Stomach (tissue), 9 donors: ENCODE results near the gene PCNT. TPM values are rescaled to one million over a fixed set of nuclear protein-coding genes. Genes with fewer than 3 reads are reported as not detected.

ENCODE experiments used
- DNase-seq, 2 donors: peaks; one replicate each; pipeline versions ENCODE4 v3.0.0 to v3.0.0-alpha.2; 2013 to 2019
- H3K27ac ChIP-seq, 5 donors: fragments of 200-600 bp in 4 of 5; sonication (generic) in 4 of 5; one replicate each; pipeline ENCODE4 v1.5.1; 2013 to 2019; ENCODE audit warnings: mild to moderate bottlenecking in 1 of 5, moderate library complexity in 1 of 5
- H3K27me3 ChIP-seq, 3 donors: fragments of 200-600 bp; sonication (generic); one replicate each; pipeline ENCODE4 v1.5.1; 2017 to 2019; ENCODE audit warnings: mixed run types in 1 of 3
- H3K36me3 ChIP-seq, 4 donors: fragments of 200-600 bp; sonication (generic); 1 replicate in 3 of 4; 2 replicates in 1 of 4; pipeline ENCODE4 v1.5.1; 2016 to 2019
- H3K4me1 ChIP-seq, 4 donors: fragments of 200-600 bp; sonication (generic); one replicate each; pipeline ENCODE4 v1.5.1; 2016 to 2019
- H3K4me3 ChIP-seq, 4 donors: fragments of 200-600 bp; sonication (generic) in 3 of 4; one replicate each; pipeline ENCODE4 v1.5.1; 2016 to 2019; ENCODE audit warnings: mild to moderate bottlenecking in 1 of 4
- H3K9me3 ChIP-seq, 4 donors: fragments of 200-600 bp; sonication (generic); one replicate each; pipeline ENCODE4 v1.5.1; 2016 to 2019
- EP300 ChIP-seq: sonication (generic); formaldehyde crosslinking; IDR thresholded peaks from one replicate; pipeline ENCODE4 v1.6.1; 2017; ENCODE audit warnings: antibody characterized with exemption
- POLR2A ChIP-seq, 4 donors: fragments of 450-650 bp; IDR thresholded peaks; one replicate each; pipeline ENCODE4 v1.6.1; 2016; ENCODE audit warnings: antibody characterized with exemption in 4 of 4, control low read depth in 2 of 4, mild to moderate bottlenecking in 1 of 4, moderate library complexity in 1 of 4
- POLR2AphosphoS5 ChIP-seq, 3 donors: sonication (generic); formaldehyde crosslinking; IDR thresholded peaks; one replicate each; pipeline ENCODE4 v1.6.1; 2016; ENCODE audit warnings: antibody characterized with exemption in 3 of 3
- WGBS, 5 donors: extraction: QIAGEN DNeasy Blood & Tissue Kit in 3 of 5; methylation state at CpG; one replicate each; pipeline versions ENCODE4 v1.1.5 to v1.1.7; 2013 to 2018; 5-methylcytosine and 5-hydroxymethylcytosine counted together
- intact Hi-C: fragments of 100-400 bp; cut with DNase I; formaldehyde crosslinking; loops from one replicate; pipeline ENCODE4 v1.15.1; 2023; ENCODE audit warnings: low total_unique reads
- polyA plus RNA-seq, 3 donors: library from polyadenylated mRNA; stranded (reverse); fragments of 200-250 nt; gene quantifications; one replicate each; pipeline ENCODE4 v1.2.3, GENCODE V29; 2013
- total RNA-seq, 5 donors: library from RNA; depleted of rRNA; stranded (reverse); fragments of >200 nt; gene quantifications; one replicate each; pipeline versions ENCODE4 v1.1.0 to v1.2.3, GENCODE V29; 2014 to 2016
- TF ChIP-seq, protein P1 (sequence below), 7 experiments: fragments of 450-650 bp in 4 of 7; fragments of 200-600 bp in 3 of 7; sonication (generic) in 3 of 7; IDR thresholded peaks; one replicate each; pipeline ENCODE4 v1.5.1; 2016 to 2019; ENCODE audit warnings: antibody characterized with exemption in 7 of 7, control low read depth in 2 of 7, mild to moderate bottlenecking in 1 of 7
- donor health status: healthy with polysubstance abuse.
- donor health status: Bipolar disorder and iron deficiency.
- donor health status: healthy.

Gene PCNT
- total and polyA plus RNA-seq, 8 donors, result 4.7 to 133 (median 38.4) TPM

DNA sequence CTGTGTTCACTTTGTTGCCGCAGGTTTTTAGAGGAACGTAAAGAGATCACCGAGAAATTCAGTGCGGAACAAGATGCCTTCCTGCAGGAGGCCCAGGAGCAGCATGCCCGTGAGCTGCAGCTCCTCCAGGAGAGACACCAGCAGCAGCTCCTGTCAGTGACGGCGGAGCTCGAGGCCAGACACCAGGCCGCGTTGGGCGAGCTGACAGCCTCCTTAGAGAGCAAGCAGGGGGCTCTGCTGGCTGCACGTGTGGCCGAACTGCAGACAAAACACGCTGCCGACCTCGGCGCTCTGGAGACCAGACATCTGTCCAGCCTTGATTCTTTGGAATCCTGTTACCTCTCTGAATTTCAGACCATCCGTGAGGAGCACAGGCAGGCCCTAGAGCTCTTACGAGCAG lies 42.6 kb downstream of the PCNT start:
- no peaks in the 10 kb centered on the region for H3K4me1 ChIP-seq
- H3K36me3 ChIP-seq, result peaks cover 37 to 90% (median 79%) of the 10 kb centered on the region in 4 donors
- DNase-seq, result no peak
- intact Hi-C loops, result no loop called here
- no peaks in the 10 kb centered on the region for H3K27me3 ChIP-seq
- WGBS, 5 donors, result 88 to 92% (median 91%) methylated on average over 11 to 19 of the region's 19 CpGs
- no peaks in the 10 kb centered on the region for H3K9me3 ChIP-seq
- H3K27ac ChIP-seq, result no peak overlapping the region
- TF ChIP-seq EP300, result no peak
- no peak for TF ChIP-seq POLR2AphosphoS5 (IDR thresholded peaks at IDR 0.05)
- TF ChIP-seq, protein P1, sequence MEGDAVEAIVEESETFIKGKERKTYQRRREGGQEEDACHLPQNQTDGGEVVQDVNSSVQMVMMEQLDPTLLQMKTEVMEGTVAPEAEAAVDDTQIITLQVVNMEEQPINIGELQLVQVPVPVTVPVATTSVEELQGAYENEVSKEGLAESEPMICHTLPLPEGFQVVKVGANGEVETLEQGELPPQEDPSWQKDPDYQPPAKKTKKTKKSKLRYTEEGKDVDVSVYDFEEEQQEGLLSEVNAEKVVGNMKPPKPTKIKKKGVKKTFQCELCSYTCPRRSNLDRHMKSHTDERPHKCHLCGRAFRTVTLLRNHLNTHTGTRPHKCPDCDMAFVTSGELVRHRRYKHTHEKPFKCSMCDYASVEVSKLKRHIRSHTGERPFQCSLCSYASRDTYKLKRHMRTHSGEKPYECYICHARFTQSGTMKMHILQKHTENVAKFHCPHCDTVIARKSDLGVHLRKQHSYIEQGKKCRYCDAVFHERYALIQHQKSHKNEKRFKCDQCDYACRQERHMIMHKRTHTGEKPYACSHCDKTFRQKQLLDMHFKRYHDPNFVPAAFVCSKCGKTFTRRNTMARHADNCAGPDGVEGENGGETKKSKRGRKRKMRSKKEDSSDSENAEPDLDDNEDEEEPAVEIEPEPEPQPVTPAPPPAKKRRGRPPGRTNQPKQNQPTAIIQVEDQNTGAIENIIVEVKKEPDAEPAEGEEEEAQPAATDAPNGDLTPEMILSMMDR (IDR thresholded peaks at IDR 0.05), result no peak
- TF ChIP-seq POLR2A (IDR thresholded peaks at IDR 0.05), result no peak
- no peak overlapping the region for H3K4me3 ChIP-seq

DNA sequence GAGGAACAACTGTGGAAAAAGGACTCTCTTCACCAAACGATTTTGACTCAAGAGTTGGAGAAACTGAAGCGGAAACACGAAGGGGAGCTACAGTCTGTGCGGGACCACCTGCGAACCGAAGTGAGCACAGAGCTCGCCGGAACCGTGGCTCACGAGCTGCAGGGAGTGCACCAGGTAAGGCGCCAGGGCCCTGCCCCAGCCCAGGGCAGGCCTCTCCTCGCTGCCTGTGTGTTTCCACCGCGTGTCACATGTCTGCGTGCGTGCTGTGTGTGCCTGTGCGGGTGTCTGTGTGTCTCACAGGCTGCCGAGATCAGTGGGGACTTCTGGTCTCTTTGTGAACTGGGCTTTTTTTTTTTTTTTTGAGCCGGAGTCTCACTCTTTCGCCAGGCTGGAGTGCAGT lies 43.0 kb downstream of the PCNT start:
- intact Hi-C loops, result no loop called here
- no peaks in the 10 kb centered on the region for H3K9me3 ChIP-seq
- H3K4me1 ChIP-seq, result no peaks in the 10 kb centered on the region
- peaks cover 41 to 90% (median 79%) of the 10 kb centered on the region in 4 donors for H3K36me3 ChIP-seq
- DNase-seq, result no peak
- no peaks in the 10 kb centered on the region for H3K27me3 ChIP-seq
- TF ChIP-seq POLR2AphosphoS5 (IDR thresholded peaks at IDR 0.05) (no peak), POLR2A (IDR thresholded peaks at IDR 0.05) (no peak), EP300 (no peak)
- TF ChIP-seq, protein P1 (IDR thresholded peaks at IDR 0.05), result no peak
- 95 to 98% (median 96%) methylated on average over 19 to 20 of the region's 20 CpGs for WGBS, 5 donors
- no peak overlapping the region for H3K4me3 ChIP-seq
- no peak overlapping the region for H3K27ac ChIP-seq

DNA sequence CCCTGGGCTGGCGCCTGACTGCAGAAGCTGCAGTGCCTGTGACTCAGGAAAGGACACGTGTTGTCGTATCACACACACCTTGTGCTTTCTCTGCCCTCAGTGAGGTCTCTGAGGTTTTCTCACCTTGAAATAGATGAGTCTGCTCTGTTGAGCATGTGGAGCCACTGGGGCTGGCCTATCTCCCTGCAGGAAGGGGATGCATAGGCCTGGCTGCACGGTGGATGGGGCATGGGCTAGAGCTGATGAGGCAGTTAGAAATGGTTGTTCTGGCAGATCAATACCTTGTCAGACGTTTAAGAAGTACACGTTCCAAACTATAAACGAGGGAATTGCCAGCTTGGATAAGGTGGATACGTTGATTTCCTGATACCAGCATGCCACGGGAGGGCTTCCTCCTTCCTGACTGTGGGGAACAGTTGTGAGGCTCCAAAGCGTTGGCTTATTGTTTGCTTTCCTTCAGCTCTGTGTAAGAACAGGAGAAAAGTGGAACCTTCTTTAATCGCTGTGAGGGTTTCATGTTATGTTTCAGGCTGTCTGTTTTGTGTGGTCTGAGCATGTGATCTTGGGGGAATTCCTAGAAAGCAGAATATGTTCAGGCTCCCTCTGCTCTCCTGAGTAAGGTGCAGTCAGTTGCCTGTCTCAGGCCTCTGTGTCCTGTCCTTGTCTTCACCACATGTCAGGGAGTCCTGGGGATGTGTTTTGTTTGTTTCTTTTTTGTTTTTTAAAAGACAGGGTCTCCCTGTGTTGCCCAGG lies 44.8 kb downstream of the PCNT start:
- DNase-seq, result no peak
- H3K27ac ChIP-seq, result no peak overlapping the region
- no peak overlapping the region for H3K4me3 ChIP-seq
- no peaks in the 10 kb centered on the region for H3K9me3 ChIP-seq
- TF ChIP-seq EP300 (no peak), POLR2A (IDR thresholded peaks at IDR 0.05) (no peak), POLR2AphosphoS5 (IDR thresholded peaks at IDR 0.05) (no peak)
- TF ChIP-seq, protein P1 (IDR thresholded peaks at IDR 0.05), result no peak
- intact Hi-C loops, result no loop called here
- no peaks in the 10 kb centered on the region for H3K27me3 ChIP-seq
- no peaks in the 10 kb centered on the region for H3K4me1 ChIP-seq
- peaks cover 37 to 86% (median 72%) of the 10 kb centered on the region in 4 donors for H3K36me3 ChIP-seq
- WGBS, 5 donors, result 50 to 59% (median 53%) methylated on average over 11 of the region's 11 CpGs

DNA sequence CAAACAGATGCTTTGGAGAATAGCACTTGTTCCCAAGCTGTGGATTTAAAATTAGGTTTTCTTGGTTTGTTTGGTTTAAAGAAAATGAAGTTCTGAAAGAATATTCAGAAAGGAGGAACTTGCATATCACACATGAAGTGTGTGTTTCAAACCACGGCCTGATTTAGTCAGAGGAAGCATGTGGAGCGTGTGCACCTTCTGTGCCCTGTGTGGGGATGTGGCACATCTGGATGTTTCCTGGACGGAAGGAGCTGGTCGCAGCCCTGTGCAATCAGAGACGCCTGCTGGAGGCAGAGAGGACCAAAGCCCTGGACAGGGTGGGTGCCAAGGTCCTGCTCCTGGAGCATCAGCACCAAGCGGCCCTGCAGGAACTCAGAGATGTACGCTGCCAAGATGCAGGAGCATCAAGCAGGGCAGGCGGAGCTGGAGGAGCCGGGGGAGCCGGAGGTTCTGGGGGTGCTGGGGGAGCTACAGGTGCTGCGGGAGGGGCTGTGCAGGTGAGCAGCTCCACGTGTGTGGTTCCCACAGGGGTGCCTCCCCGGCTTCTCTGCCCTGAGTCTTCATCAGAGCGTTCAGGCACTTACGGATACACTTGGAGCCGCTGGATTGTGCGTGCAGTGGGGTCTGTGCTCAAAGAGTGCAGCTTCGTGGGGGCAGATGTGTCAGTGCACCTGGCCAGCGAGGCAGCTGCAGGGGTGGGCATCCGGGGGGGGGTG lies 45.7 kb downstream of the PCNT start:
- DNase-seq, result no peak
- Histone ChIP-seq H3K27me3 (no peaks in the 10 kb centered on the region), H3K27ac (no peak overlapping the region), H3K4me1 (no peaks in the 10 kb centered on the region), H3K36me3 (peaks cover 29 to 85% (median 66%) of the 10 kb centered on the region in 4 donors), H3K9me3 (no peaks in the 10 kb centered on the region), H3K4me3 (no peak overlapping the region)
- intact Hi-C loops, result no loop called here
- no peak for TF ChIP-seq EP300
- no peak for TF ChIP-seq POLR2A (IDR thresholded peaks at IDR 0.05)
- no peak for TF ChIP-seq POLR2AphosphoS5 (IDR thresholded peaks at IDR 0.05)
- WGBS, 5 donors, result 86 to 91% (median 87%) methylated on average over 19 to 20 of the region's 20 CpGs
